Erythroblast (primary cell): Measurements from ENCODE around the gene EGLN3.

Experiments
- GATA1 ChIP-seq: IDR thresholded peaks from 2 replicates; pipeline ENCODE4 v1.6.1; 2011; ENCODE audit warnings: low read depth, mild to moderate bottlenecking, control low read depth, low read length, moderate library complexity
- POLR2A ChIP-seq: IDR thresholded peaks from 2 replicates; pipeline ENCODE4 v1.6.1; 2011; ENCODE audit warnings: mild to moderate bottlenecking, low read length

DNA sequence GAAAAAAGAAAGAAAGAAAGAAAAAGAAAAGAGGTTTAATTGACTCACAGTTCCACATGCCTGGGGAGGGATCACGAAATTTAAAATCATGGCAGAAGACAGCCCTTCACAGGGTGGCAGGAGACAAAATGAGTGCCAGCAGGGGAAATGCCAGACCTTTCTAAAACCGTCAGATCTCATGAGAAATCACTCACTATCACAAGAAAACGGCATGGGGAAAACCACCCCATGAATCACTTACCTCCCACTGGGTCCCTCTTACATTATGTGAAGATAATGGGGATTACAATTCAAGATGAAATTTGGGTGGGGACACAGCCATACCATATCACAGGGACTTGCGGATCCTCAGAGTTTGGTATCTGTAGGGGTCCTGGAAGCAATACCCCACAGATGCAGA is 16.3 kb upstream of the EGLN3 start:
- TF ChIP-seq POLR2A (no peak), GATA1 (no peak)
